Epithelial cell of proximal tubule (primary cell): ENCODE data around the gene LRRC26. TPM values are rescaled to one million over a fixed set of nuclear protein-coding genes. Genes with fewer than 3 reads are reported as not detected.

Source experiments
- DNase-seq: peaks from one replicate; pipeline ENCODE4 v3.0.0-alpha.2; 2011; ENCODE audit warnings: low read depth
- H3K4me3 ChIP-seq: 2 replicates; pipeline ENCODE4 v1.5.1; 2011; ENCODE audit warnings: low read depth, mild to moderate bottlenecking, low read length
- total RNA-seq: library from RNA; depleted of rRNA; stranded (reverse); fragments of >200 nt; gene quantifications from 2 replicates; pipeline ENCODE4 v1.2.3, GENCODE V29; 2015
- TF ChIP-seq, protein P1 (sequence below): conservative IDR thresholded peaks from 2 replicates; pipeline ENCODE4 v1.5.1; 2012; ENCODE audit warnings: low read depth, mild to moderate bottlenecking, low read length

Gene LRRC26
- total RNA-seq, 1 donor from 2014 or later = not detected

- H3K4me3 ChIP-seq = no peak overlapping the region
- DNase-seq = no peak
- TF ChIP-seq, protein P1, sequence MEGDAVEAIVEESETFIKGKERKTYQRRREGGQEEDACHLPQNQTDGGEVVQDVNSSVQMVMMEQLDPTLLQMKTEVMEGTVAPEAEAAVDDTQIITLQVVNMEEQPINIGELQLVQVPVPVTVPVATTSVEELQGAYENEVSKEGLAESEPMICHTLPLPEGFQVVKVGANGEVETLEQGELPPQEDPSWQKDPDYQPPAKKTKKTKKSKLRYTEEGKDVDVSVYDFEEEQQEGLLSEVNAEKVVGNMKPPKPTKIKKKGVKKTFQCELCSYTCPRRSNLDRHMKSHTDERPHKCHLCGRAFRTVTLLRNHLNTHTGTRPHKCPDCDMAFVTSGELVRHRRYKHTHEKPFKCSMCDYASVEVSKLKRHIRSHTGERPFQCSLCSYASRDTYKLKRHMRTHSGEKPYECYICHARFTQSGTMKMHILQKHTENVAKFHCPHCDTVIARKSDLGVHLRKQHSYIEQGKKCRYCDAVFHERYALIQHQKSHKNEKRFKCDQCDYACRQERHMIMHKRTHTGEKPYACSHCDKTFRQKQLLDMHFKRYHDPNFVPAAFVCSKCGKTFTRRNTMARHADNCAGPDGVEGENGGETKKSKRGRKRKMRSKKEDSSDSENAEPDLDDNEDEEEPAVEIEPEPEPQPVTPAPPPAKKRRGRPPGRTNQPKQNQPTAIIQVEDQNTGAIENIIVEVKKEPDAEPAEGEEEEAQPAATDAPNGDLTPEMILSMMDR = no peak
Measured at GRCh38 chr9:137171149-137171900, 1.5 kb upstream of the LRRC26 start.

- no peak overlapping the region for H3K4me3 ChIP-seq
- TF ChIP-seq, protein P1 = no peak
- DNase-seq = no peak
Measured at GRCh38 chr9:137170486-137171148, 766 bp upstream of the LRRC26 start.

- no peak for DNase-seq
- TF ChIP-seq, protein P1 = no peak
- H3K4me3 ChIP-seq = peak overlapping the region; percentile 26
Measured at GRCh38 chr9:137168904-137169856, 671 bp downstream of the LRRC26 start.

DNA sequence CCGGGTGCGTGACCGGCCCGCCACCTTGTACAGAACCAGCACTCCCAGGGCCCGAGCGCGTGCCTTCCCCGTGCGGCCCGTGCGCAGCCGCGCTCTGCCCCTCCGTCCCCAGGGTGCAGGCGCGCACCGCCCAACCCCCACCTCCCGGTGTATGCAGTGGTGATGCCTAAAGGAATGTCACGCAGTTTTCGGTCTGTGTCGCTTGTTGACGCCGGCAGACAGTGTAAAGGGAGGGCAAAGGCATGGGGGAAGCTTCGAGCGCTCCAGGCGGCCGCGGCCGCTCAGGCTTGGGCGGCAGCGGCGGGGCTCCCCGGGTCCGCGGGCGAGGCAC is 1.3 kb downstream of the LRRC26 start:
- peak overlapping the region; percentile 23 for H3K4me3 ChIP-seq
- TF ChIP-seq, protein P1 = no peak
- DNase-seq = no peak

DNA sequence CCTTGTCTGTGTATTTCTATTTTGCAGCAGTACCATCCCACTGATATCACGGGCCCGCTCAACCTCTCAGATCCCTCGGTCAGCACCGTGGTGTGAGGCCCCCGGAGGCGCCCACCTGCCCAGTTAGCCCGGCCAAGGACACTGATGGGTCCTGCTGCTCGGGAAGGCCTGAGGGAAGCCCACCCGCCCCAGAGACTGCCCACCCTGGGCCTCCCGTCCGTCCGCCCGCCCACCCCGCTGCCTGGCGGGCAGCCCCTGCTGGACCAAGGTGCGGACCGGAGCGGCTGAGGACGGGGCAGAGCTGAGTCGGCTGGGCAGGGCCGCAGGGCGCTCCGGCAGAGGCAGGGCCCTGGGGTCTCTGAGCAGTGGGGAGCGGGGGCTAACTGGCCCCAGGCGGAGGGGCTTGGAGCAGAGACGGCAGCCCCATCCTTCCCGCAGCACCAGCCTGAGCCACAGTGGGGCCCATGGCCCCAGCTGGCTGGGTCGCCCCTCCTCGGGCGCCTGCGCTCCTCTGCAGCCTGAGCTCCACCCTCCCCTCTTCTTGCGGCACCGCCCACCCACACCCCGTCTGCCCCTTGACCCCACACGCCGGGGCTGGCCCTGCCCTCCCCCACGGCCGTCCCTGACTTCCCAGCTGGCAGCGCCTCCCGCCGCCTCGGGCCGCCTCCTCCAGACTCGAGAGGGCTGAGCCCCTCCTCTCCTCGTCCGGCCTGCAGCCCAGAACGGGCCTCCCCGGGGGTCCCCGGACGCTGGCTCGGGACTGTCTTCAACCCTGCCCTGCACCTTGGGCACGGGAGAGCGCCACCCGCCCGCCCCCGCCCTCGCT is 1.9 kb downstream of the LRRC26 start:
- TF ChIP-seq, protein P1 = no peak
- no peak for DNase-seq
- H3K4me3 ChIP-seq = no peak overlapping the region

DNA sequence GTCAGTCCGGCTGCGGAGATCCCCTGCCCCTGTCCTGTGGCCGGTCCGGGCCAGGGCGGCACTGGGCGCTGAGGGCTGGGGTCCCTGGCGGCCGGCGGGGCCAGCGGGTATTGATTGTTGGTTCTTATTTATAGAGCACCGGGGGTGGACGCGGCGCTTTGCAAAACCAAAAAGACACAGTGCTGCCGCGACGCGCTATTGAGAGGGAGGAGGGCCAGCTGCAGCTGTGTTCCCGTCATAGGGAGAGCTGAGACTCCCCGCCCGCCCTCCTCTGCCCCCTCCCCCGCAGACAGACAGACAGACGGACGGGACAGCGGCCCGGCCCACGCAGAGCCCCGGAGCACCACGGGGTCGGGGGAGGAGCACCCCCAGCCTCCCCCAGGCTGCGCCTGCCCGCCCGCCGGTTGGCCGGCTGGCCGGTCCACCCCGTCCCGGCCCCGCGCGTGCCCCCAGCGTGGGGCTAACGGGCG is 2.5 kb downstream of the LRRC26 start:
- DNase-seq = no peak
- H3K4me3 ChIP-seq = no peak overlapping the region
- TF ChIP-seq, protein P1 = no peak
